Measurements from ENCODE around the gene VDAC1. TPM values are rescaled to one million over a fixed set of nuclear protein-coding genes. Genes with fewer than 3 reads are reported as not detected.

VDAC1 gene
- polyA plus RNA-seq, 1 donor (not counting 4 experiments of a cell fraction or from before 2014, with no cell fraction given), result 300 TPM

DNA sequence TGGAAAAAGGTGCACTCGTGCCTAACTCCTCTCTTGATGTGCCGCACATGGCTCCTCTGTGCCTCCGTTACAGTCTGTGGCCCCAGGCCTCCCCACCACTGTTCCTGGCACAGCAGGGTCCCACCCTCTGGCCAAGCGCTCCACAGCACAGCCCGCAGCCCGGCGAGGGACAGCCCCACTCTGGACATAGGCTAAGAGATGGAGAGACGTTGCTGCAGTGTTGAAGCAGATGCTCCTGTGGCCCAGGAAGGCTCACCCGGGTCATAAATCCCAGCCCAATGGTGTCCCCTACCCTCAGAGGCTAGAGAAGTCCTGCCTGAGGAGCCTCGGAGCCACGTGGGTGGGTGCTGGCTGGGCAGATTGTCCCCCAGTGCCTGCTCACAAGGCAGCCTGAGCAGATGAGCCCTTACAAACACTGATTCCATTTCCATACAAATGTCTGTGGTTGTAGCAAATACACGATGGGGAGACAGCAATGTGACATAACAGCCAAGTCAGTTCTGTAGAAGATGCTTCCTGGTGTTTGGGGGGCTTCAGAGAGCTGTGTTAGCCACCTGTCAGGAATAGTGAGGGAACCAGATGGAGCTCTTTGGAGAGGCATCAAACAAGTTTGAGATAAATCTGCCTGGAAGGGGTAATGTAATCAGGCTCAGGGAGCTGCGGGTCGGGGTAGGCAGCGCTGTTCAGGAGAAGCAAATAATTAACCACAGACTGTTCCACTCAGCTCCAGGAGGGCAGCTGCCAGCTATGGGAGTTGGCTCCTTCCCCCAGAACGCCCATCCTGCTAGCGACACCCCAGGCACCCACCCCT, 78.1 kb downstream of the VDAC1 start:
- dilution Hi-C loops (cut with MboI; ENCODE audit: extremely low pct_ligation_motif_present, low sequenced_read_pairs), result no loop called here
- H2AFZ ChIP-seq (ENCODE audit: control insufficient read depth, low read length), result no peak overlapping the region
- no peak for DNase-seq (ENCODE audit: low read depth, low spot score)

DNA sequence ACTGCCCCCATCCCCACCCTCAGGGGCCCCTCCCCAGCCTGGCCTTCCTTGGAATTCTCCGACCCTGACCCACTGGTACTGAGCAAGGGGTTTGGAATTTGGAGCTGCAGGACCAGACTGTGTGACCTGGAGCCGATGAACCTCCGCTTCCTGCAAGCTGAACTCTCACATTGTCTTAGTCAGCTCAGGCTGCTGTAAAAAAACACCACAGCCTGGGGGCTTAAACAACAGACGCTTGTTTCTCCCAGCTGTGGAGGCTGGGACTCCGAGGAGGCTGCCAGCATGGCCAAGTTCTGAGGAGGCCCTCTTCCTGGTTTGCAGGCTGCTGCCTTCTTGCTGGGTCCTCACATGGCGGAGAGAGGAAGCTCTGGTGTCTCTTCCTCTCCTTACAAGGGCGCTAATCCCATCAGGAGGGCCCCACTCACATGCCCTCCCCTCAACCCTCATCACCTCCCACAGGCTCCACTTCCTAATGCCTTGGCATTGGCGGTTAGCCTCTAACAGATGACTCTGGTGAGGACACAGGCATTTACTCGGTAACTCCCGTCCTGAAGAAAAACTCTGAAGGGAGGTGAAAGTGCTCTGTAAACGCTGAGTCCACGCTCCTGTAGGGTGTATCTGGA, 78.8 kb downstream of the VDAC1 start:
- TF ChIP-seq EZH2 (IDR thresholded peaks at IDR 0.05; ENCODE audit: low read length), result no peak
- TF ChIP-seq, protein P1, sequence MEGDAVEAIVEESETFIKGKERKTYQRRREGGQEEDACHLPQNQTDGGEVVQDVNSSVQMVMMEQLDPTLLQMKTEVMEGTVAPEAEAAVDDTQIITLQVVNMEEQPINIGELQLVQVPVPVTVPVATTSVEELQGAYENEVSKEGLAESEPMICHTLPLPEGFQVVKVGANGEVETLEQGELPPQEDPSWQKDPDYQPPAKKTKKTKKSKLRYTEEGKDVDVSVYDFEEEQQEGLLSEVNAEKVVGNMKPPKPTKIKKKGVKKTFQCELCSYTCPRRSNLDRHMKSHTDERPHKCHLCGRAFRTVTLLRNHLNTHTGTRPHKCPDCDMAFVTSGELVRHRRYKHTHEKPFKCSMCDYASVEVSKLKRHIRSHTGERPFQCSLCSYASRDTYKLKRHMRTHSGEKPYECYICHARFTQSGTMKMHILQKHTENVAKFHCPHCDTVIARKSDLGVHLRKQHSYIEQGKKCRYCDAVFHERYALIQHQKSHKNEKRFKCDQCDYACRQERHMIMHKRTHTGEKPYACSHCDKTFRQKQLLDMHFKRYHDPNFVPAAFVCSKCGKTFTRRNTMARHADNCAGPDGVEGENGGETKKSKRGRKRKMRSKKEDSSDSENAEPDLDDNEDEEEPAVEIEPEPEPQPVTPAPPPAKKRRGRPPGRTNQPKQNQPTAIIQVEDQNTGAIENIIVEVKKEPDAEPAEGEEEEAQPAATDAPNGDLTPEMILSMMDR (optimal IDR thresholded peaks at IDR 0.05 in 1 of 3, IDR thresholded peaks at IDR 0.05 in 1 of 3, conservative IDR thresholded peaks at IDR 0.05 in 1 of 3; ENCODE audit: extremely low read depth in 1 of 3, insufficient read depth in 2 of 3, low read length in 3 of 3), result no peak
- dilution Hi-C loops (cut with MboI; ENCODE audit: extremely low pct_ligation_motif_present, low sequenced_read_pairs), result no loop called here
- Histone ChIP-seq H4K20me1 (ENCODE audit: control insufficient read depth, extremely low read depth, insufficient read depth, low read length) (no peaks in the 10 kb centered on the region), H3K9ac (ENCODE audit: control insufficient read depth, extremely low read depth, insufficient read depth, low read length) (no peak overlapping the region), H3K9me1 (ENCODE audit: control insufficient read depth, extremely low read depth, insufficient read depth, low read length) (no peaks in the 10 kb centered on the region), H2AFZ (ENCODE audit: control insufficient read depth, low read length) (no peak overlapping the region), H3K4me3 (ENCODE audit: control insufficient read depth in 2 of 3, extremely low read depth in 1 of 3, insufficient read depth in 2 of 3, low read depth in 1 of 3, low read length in 3 of 3) (no peak overlapping the region), H3K27ac (ENCODE audit: control insufficient read depth, insufficient read depth, low read length) (no peak overlapping the region), H3K36me3 (ENCODE audit: control insufficient read depth in 2 of 2, extremely low read depth in 1 of 2, insufficient read depth in 2 of 2, low read length in 2 of 2) (no peaks in the 10 kb centered on the region), H3K79me2 (ENCODE audit: control insufficient read depth, insufficient read depth, low read length) (no peaks in the 10 kb centered on the region), H3K9me3 (ENCODE audit: control insufficient read depth, low read depth, low read length) (no peaks in the 10 kb centered on the region), H3K4me1 (ENCODE audit: control insufficient read depth, extremely low read depth, insufficient read depth, low read length) (no peaks in the 10 kb centered on the region), H3K27me3 (ENCODE audit: control insufficient read depth, extremely low read depth, insufficient read depth, low read length) (peaks cover 14% of the 10 kb centered on the region), H3K4me2 (ENCODE audit: control insufficient read depth, extremely low read depth, insufficient read depth, low read depth, low read length) (no peak overlapping the region)
- FAIRE-seq, result no peak
- DNase-seq (ENCODE audit: low read depth, low spot score), result peak; percentile 4

More for the DNA sequence above, 78.1 kb downstream of the VDAC1 start:
- H3K9me1 ChIP-seq (ENCODE audit: control insufficient read depth, extremely low read depth, insufficient read depth, low read length), result no peaks in the 10 kb centered on the region
- TF ChIP-seq, protein P1 (optimal IDR thresholded peaks at IDR 0.05 in 1 of 3, IDR thresholded peaks at IDR 0.05 in 1 of 3, conservative IDR thresholded peaks at IDR 0.05 in 1 of 3; ENCODE audit: extremely low read depth in 1 of 3, insufficient read depth in 2 of 3, low read length in 3 of 3), result no peak
- H3K9me3 ChIP-seq (ENCODE audit: control insufficient read depth, low read depth, low read length), result no peaks in the 10 kb centered on the region
- no peak for FAIRE-seq
- no peaks in the 10 kb centered on the region for H3K36me3 ChIP-seq (ENCODE audit: control insufficient read depth in 2 of 2, extremely low read depth in 1 of 2, insufficient read depth in 2 of 2, low read length in 2 of 2)
- no peak overlapping the region for H3K27ac ChIP-seq (ENCODE audit: control insufficient read depth, insufficient read depth, low read length)
- no peaks in the 10 kb centered on the region for H4K20me1 ChIP-seq (ENCODE audit: control insufficient read depth, extremely low read depth, insufficient read depth, low read length)
- H3K9ac ChIP-seq (ENCODE audit: control insufficient read depth, extremely low read depth, insufficient read depth, low read length), result no peak overlapping the region
- H3K79me2 ChIP-seq (ENCODE audit: control insufficient read depth, insufficient read depth, low read length), result no peaks in the 10 kb centered on the region
- H3K27me3 ChIP-seq (ENCODE audit: control insufficient read depth, extremely low read depth, insufficient read depth, low read length), result peaks cover 14% of the 10 kb centered on the region
- H3K4me3 ChIP-seq (ENCODE audit: control insufficient read depth in 2 of 3, extremely low read depth in 1 of 3, insufficient read depth in 2 of 3, low read depth in 1 of 3, low read length in 3 of 3), result no peak overlapping the region
- H3K4me2 ChIP-seq (ENCODE audit: control insufficient read depth, extremely low read depth, insufficient read depth, low read depth, low read length), result no peak overlapping the region
- no peaks in the 10 kb centered on the region for H3K4me1 ChIP-seq (ENCODE audit: control insufficient read depth, extremely low read depth, insufficient read depth, low read length)
